A549 (cell line): ENCODE results near the gene PHRF1.

Experiments used
- PHF8 ChIP-seq: fragments of 200-600 bp; sonication (generic); IDR thresholded peaks from 2 replicates; pipeline ENCODE4 v1.6.1; 2016; ENCODE audit warnings: low read depth, mild to moderate bottlenecking, antibody characterized with exemption, moderate library complexity, borderline replicate concordance
- POLR2A ChIP-seq: IDR thresholded peaks from 2 replicates; pipeline ENCODE4 v1.6.1; 2012; ENCODE audit warnings: mild to moderate bottlenecking, low read length
- RCOR1 ChIP-seq: fragments of 150-350 bp; IDR thresholded peaks from 2 replicates; pipeline ENCODE4 v1.6.1; 2014; ENCODE audit warnings: antibody characterized with exemption, low read length, low read depth
- TF ChIP-seq, protein P1 (sequence below): fragments of 150-350 bp; IDR thresholded peaks from 2 replicates; pipeline ENCODE4 v1.6.1; 2014; ENCODE audit warnings: low read depth, mild to moderate bottlenecking, low read length

GRCh38 chr11:643849-644738 is 67.8 kb downstream of the PHRF1 start:
- TF ChIP-seq RCOR1, result no peak
- TF ChIP-seq POLR2A, result no peak
- TF ChIP-seq PHF8, result no peak
- TF ChIP-seq, protein P1, sequence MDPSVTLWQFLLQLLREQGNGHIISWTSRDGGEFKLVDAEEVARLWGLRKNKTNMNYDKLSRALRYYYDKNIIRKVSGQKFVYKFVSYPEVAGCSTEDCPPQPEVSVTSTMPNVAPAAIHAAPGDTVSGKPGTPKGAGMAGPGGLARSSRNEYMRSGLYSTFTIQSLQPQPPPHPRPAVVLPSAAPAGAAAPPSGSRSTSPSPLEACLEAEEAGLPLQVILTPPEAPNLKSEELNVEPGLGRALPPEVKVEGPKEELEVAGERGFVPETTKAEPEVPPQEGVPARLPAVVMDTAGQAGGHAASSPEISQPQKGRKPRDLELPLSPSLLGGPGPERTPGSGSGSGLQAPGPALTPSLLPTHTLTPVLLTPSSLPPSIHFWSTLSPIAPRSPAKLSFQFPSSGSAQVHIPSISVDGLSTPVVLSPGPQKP, result no peak
